DOHH2 (cell line): ENCODE data around the gene EGF.

ENCODE experiments used
- CTCF ChIP-seq: fragments of 200-600 bp; sonication (generic); IDR thresholded peaks from one replicate; pipeline ENCODE4 v1.5.1; 2014; ENCODE audit warnings: antibody characterized with exemption, mild to moderate bottlenecking, low read depth, low read length; ENCODE audit not compliant: poor library complexity, severe bottlenecking
- EZH2phosphoT487 ChIP-seq: fragments of 200-600 bp; sonication (generic); IDR thresholded peaks from 2 replicates; pipeline ENCODE4 v1.6.1; 2017; ENCODE audit warnings: borderline replicate concordance, mild to moderate bottlenecking, antibody characterized with exemption, low read length, moderate library complexity, mixed read lengths

GRCh38 chr4:109985993-109986974 lies 73.6 kb downstream of the EGF start:
- TF ChIP-seq CTCF (no peak), EZH2phosphoT487 (no peak)
